PC-9 (cell line): ENCODE results near the gene UVRAG.

ENCODE experiments used
- EZH2 ChIP-seq: fragments of 200-600 bp; sonication (generic); IDR thresholded peaks from 2 replicates; pipeline ENCODE4 v1.8.0; 2017; ENCODE audit warnings: antibody characterized with exemption, low read depth
- TF ChIP-seq, protein P1 (sequence below): fragments of 200-600 bp; sonication (generic); conservative IDR thresholded peaks from 2 replicates; pipeline ENCODE4 v1.6.1; 2017; ENCODE audit warnings: mixed run types, antibody characterized with exemption, mild to moderate bottlenecking, moderate library complexity

DNA sequence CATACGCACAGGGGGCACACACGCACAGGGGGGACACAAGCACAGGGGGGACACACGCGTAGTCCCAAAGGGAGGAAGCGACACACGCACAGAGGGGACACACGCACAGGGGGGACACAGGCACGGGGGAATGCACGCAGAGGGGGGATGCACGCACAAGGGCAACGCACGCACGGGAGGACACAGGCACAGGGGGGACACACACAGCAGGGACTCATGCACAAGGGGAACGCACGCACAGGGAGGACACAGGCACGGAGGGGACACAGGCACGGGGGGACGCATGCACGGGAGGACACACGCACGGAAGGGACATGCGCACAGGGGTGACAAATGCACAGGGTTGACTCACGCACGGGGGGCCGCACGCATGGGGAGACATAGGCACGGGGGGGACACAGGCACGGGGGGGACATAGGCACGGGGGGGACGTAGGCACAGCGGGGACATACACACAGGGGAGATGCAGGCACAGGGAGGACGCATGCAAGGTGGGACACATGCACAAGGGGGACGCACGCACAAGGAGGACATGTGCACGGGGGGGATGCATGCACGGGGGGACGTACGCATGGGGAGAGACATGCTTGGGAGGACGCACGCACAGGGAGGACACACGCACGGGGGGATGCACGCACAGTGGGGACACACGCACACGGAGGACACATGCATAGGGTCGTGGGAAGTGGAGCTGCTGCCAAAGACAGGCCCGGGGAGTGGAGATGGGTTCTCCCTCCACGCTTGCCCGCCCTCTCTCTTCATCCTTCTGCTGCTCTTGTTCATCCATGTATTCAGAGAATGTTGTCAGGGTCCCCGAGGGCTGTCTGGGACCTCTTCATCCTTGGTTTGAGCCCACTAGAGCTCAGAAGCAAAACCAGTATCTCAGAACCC is 350.1 kb downstream of the UVRAG start:
- TF ChIP-seq EZH2, result no peak
- TF ChIP-seq, protein P1, sequence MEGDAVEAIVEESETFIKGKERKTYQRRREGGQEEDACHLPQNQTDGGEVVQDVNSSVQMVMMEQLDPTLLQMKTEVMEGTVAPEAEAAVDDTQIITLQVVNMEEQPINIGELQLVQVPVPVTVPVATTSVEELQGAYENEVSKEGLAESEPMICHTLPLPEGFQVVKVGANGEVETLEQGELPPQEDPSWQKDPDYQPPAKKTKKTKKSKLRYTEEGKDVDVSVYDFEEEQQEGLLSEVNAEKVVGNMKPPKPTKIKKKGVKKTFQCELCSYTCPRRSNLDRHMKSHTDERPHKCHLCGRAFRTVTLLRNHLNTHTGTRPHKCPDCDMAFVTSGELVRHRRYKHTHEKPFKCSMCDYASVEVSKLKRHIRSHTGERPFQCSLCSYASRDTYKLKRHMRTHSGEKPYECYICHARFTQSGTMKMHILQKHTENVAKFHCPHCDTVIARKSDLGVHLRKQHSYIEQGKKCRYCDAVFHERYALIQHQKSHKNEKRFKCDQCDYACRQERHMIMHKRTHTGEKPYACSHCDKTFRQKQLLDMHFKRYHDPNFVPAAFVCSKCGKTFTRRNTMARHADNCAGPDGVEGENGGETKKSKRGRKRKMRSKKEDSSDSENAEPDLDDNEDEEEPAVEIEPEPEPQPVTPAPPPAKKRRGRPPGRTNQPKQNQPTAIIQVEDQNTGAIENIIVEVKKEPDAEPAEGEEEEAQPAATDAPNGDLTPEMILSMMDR, result no peak
